SH-SY5Y (cell line): ENCODE results near the gene METTL2A.
A peak's percentile ranks its signal among the peaks of the same experiment; 100 is the strongest.
"Not testable (repeated sequence)": the region's sequence is repeated elsewhere in the genome, so short reads cannot be mapped to it uniquely, and the experiment has no call there.

Source experiments
- GATA2 ChIP-seq: IDR thresholded peaks from 2 replicates; pipeline ENCODE4 v1.6.1; 2011; ENCODE audit warnings: mild to moderate bottlenecking, low read depth, low read length
- GATA3 ChIP-seq: IDR thresholded peaks from 2 replicates; pipeline ENCODE4 v1.6.1; 2011; ENCODE audit warnings: low read depth, mild to moderate bottlenecking, low read length, moderate library complexity

Gene METTL2A, protein sequence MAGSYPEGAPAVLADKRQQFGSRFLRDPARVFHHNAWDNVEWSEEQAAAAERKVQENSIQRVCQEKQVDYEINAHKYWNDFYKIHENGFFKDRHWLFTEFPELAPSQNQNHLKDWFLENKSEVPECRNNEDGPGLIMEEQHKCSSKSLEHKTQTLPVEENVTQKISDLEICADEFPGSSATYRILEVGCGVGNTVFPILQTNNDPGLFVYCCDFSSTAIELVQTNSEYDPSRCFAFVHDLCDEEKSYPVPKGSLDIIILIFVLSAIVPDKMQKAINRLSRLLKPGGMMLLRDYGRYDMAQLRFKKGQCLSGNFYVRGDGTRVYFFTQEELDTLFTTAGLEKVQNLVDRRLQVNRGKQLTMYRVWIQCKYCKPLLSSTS

DNA sequence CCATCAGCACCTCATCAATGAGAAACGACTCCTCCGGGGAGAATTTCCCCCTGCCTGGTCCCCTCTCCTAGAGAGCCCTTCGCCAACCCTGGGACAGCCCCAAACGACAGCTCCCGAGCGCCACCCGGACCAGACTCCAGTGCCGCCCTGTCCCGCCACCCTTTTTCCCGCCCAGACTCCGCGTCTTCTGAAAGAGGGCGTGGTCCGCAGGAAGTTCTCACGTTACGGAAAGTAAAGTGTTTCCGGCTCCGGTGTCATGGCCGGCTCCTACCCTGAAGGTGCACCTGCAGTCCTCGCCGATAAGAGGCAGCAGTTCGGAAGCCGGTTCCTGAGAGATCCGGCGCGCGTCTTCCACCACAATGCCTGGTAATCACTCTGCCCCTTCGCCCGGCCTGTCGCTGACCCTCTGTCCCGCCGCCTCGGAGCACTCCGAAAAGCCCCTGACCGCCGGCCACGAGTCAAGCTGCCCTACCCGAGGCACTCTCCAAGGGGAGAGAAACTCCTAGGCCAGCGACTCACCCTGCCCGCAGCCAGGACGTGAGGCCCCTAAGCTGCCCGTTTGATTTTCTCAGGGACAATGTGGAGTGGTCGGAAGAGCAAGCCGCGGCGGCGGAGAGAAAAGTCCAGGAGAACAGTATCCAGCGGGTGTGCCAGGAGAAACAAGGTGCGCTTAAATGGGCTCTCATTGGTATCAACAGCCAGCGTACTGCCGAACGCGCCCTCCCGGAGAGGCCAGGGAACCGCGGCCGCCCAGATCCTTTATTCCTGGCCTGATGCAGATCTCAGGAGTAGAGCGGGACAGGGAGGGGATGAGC, at the start of gene METTL2A:
METTL2A (plus strand) TSS at position 251 of the 815 bp plus-strand sequence; CDS start at position 257, 6 bp downstream.
- TF ChIP-seq GATA2, GATA3: not testable (repeated sequence)

DNA sequence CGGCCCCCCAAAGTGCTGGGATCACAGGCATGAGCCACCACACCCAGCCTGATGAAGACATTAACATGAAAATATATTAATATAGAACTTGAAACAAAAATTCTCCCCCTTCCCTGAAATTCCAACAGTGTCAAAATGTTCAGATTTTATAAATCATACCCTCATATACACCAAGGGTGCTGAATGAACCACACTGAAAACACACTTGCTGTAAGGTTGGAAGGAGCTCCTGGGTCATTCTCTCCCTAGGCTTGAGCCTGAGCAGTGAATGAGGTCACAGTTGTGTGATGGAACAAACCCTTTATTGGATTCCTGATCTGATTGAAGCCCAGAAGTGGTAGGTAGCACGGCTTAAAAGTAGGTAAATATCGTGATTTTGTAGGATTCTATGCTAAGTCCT, 43.4 kb upstream of the METTL2A start, which contains the start of gene EFCAB3:
EFCAB3 (plus strand) TSS at position 301 of the 400 bp plus-strand sequence. CDS start 2,427 bp downstream, outside the sequence.
- TF ChIP-seq GATA3 (no peak), GATA2 (no peak)

DNA sequence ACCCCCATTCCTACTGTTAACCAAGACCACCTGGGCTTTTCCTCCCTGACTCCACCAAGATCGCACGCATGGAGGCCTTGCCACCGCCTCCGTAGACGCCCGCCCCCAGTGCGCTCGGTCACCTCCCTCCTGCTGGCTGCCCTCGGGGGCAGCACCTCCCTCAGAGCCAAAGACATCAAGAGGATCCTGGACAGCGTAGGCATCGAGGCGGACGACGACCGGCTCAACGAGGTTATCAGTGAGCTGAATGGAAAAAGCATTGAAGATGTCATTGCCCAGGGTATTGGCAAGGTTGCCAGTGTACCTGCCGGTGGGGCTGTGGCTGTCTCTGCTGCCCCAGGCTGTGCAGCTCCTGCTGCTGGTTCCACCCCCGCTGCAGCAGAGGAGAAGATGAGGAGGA, 42.1 kb upstream of the METTL2A start:
- no peak for TF ChIP-seq GATA2
- no peak for TF ChIP-seq GATA3

- no peak for TF ChIP-seq GATA2
- TF ChIP-seq GATA3, result no peak
Observed at GRCh38 chr17:62388856-62389255, 34.8 kb upstream of the METTL2A start.

DNA sequence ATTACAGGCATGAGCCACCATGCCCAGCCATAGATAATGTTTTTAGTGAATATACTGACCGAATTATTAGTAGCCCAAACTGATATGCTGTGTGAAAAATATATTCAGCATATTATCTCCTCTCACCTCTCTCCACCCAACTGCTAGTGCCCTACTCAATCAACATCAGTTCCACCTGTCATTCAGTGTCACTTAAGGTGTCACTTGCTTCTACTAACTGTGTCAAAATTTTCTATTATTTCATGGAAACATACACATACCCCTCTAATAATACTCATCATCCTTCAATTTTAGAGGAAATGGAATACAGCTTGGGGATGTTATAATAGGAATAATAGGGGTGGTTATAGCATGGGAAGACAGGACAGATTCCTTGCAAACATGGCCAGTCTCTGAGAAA, 30.8 kb upstream of the METTL2A start:
- TF ChIP-seq GATA2 (no peak), GATA3 (no peak)

DNA sequence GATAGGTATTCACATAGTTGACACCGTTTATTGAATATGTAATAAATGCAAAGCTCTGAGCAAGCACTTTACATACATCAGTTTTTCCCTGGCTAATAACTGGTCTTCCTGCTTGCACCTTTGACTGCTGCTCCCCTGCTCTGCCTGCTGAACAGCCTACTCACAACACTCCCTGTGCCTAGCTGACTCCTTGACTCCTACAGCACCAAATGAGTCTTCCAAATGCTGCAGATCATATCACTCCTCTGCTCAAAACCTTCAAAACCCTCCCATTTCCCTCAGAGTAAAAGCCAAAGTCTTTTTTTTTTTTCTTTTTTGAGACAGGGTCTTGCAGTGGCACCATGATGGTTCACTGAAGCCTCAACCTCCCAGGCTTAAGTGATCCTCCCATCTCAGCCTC, 24.8 kb upstream of the METTL2A start:
- no peak for TF ChIP-seq GATA2
- TF ChIP-seq GATA3, result no peak

GRCh38 chr17:62405451-62405850, 18.2 kb upstream of the METTL2A start:
- TF ChIP-seq GATA3 (no peak), GATA2 (no peak)

- TF ChIP-seq GATA3 (no peak), GATA2 (peak; percentile 46; the same call in 1 of the 2 replicates)
Observed at GRCh38 chr17:62444063-62444462, 20.4 kb downstream of the METTL2A start.

- TF ChIP-seq GATA3, result no peak
- TF ChIP-seq GATA2, result no peak
Observed at GRCh38 chr17:62456016-62456415, 32.3 kb downstream of the METTL2A start.

- TF ChIP-seq GATA2, result no peak
- no peak for TF ChIP-seq GATA3
Observed at GRCh38 chr17:62478424-62478879, 54.8 kb downstream of the METTL2A start, which contains the start of gene TLK2. Gene TLK2, plus strand, starts transcription at chr17:62478825. Its CDS starts 2,301 bp downstream, at chr17:62481126.
